Body of pancreas (tissue), 4 donors: ENCODE results near the gene STT3A.

Experiments used
- CTCF ChIP-seq, 7 experiments: fragments of 450-650 bp in 4 of 7; fragments of 200-600 bp in 3 of 7; sonication (generic) in 3 of 7; IDR thresholded peaks; one replicate each; pipeline ENCODE4 v1.5.1; 2016 to 2019; ENCODE audit warnings: antibody characterized with exemption in 7 of 7
- POLR2A ChIP-seq, 3 donors: fragments of 450-650 bp; IDR thresholded peaks; one replicate each; pipeline ENCODE4 v1.6.1; 2016; ENCODE audit warnings: antibody characterized with exemption in 3 of 3, mild to moderate bottlenecking in 2 of 3

- TF ChIP-seq CTCF (IDR thresholded peaks at IDR 0.05) (no peak), POLR2A (IDR thresholded peaks at IDR 0.05) (no peak)
Measured at GRCh38 chr11:125594958-125595357, 2.3 kb downstream of the STT3A start.
